Stimulated activated CD8-positive, alpha-beta memory T cell treated with anti-CD3 and anti-CD28 coated beads, Interleukin-2, amount 100 ng/mL, for 1 hour (primary cell): ENCODE results near the gene GARRE1.

ENCODE experiments used
- DNase-seq, 2 donors: peaks; one replicate each; pipeline ENCODE4 v3.0.0-alpha.2; 2020; ENCODE audit warnings: low read depth in 2 of 2

The GARRE1 gene

GRCh38 chr19:34288381-34288780 is 34.0 kb downstream of the GARRE1 start:
- no peak for DNase-seq

- DNase-seq: no peak
Measured at GRCh38 chr19:34291235-34291634, 36.9 kb downstream of the GARRE1 start.

- no peak for DNase-seq
Measured at GRCh38 chr19:34295103-34295502, 40.7 kb downstream of the GARRE1 start.

GRCh38 chr19:34298891-34299520 is 44.7 kb downstream of the GARRE1 start:
- DNase-seq: no peak

- DNase-seq: no peak
Measured at GRCh38 chr19:34299576-34299975, 45.2 kb downstream of the GARRE1 start.

GRCh38 chr19:34300380-34300779 is 46.0 kb downstream of the GARRE1 start:
- no peak for DNase-seq

GRCh38 chr19:34300962-34301361 is 46.6 kb downstream of the GARRE1 start:
- no peak for DNase-seq
